Cardiac muscle cell (in vitro differentiated cells and primary cell): ENCODE measurements around the gene IWS1. TPM values are rescaled to one million over a fixed set of nuclear protein-coding genes. Genes with fewer than 3 reads are reported as not detected.
"Not testable (repeated sequence)": the region's sequence is repeated elsewhere in the genome, so short reads cannot be mapped to it uniquely, and the experiment has no call there.

Experiments
- DNase-seq, 2 donors: peaks; one replicate each; pipeline versions ENCODE4 v3.0.0 to v3.0.0-alpha.2; 2010 to 2017; ENCODE audit warnings: low read depth in 1 of 2, low spot score in 1 of 2
- H3K27ac ChIP-seq: fragments of 200-600 bp; sonication (generic); 2 replicates; pipeline ENCODE4 v1.5.1; 2016
- H3K27me3 ChIP-seq: fragments of 200-600 bp; sonication (generic); 2 replicates; pipeline ENCODE4 v1.6.0; 2016; ENCODE audit warnings: control low read depth
- H3K36me3 ChIP-seq: fragments of 200-600 bp; sonication (generic); 2 replicates; pipeline ENCODE4 v1.5.1; 2016; ENCODE audit warnings: control low read depth
- H3K4me1 ChIP-seq: fragments of 200-600 bp; sonication (generic); 2 replicates; pipeline ENCODE4 v1.8.1; 2017; ENCODE audit warnings: low read depth, mild to moderate bottlenecking, mixed run types
- H3K4me3 ChIP-seq: fragments of 200-600 bp; sonication (generic); 2 replicates; pipeline ENCODE4 v1.5.1; 2016; ENCODE audit warnings: mild to moderate bottlenecking
- H3K9me3 ChIP-seq: fragments of 200-600 bp; sonication (generic); 2 replicates; pipeline ENCODE4 v1.5.1; 2017; ENCODE audit warnings: low read depth, mild to moderate bottlenecking, control low read depth
- CTCF ChIP-seq: IDR thresholded peaks from 2 replicates; pipeline ENCODE4 v1.5.1; 2012; ENCODE audit warnings: low read depth, mild to moderate bottlenecking, low read length
- polyA plus RNA-seq: library from polyadenylated mRNA; unstranded; fragments of >200 nt; fragmentation: Nextera tagmentation; extraction: Ambion mirVana; gene quantifications from 2 replicates; pipeline ENCODE4 v1.2.1, GENCODE V29; 2016
- total RNA-seq: library from RNA; depleted of rRNA; stranded (reverse); fragments of >200 nt; gene quantifications from 2 replicates; pipeline ENCODE4 v1.2.3, GENCODE V29; 2016

Gene IWS1
- total and polyA plus RNA-seq, 2 experiments from 2014 or later: 52.4 to 55.6 TPM

- no peak for DNase-seq
- no peak for TF ChIP-seq CTCF
- no peaks in the 10 kb centered on the region for H3K4me1 ChIP-seq
- no peak overlapping the region for H3K4me3 ChIP-seq
- no peaks in the 10 kb centered on the region for H3K27me3 ChIP-seq
- no peaks in the 10 kb centered on the region for H3K9me3 ChIP-seq
- no peak overlapping the region for H3K27ac ChIP-seq
- H3K36me3 ChIP-seq: no peaks in the 10 kb centered on the region
Observed at GRCh38 chr2:127573298-127573697, 47.0 kb upstream of the IWS1 start.

- no peaks in the 10 kb centered on the region for H3K4me1 ChIP-seq
- no peak overlapping the region for H3K4me3 ChIP-seq
- no peaks in the 10 kb centered on the region for H3K27me3 ChIP-seq
- no peaks in the 10 kb centered on the region for H3K9me3 ChIP-seq
- H3K36me3 ChIP-seq: no peaks in the 10 kb centered on the region
- H3K27ac ChIP-seq: no peak overlapping the region
- DNase-seq: no peak
- no peak for TF ChIP-seq CTCF
Observed at GRCh38 chr2:127572841-127573240, 46.6 kb upstream of the IWS1 start.

GRCh38 chr2:127572352-127572751 lies 46.1 kb upstream of the IWS1 start:
- not testable (repeated sequence) for H3K9me3 ChIP-seq, H3K27me3 ChIP-seq, H3K4me1 ChIP-seq, H3K27ac ChIP-seq, H3K36me3 ChIP-seq, DNase-seq, H3K4me3 ChIP-seq

- TF ChIP-seq CTCF: no peak
- no peak for DNase-seq
- H3K4me3 ChIP-seq: no peak overlapping the region
Observed at GRCh38 chr2:127570282-127571250, 44.3 kb upstream of the IWS1 start.

GRCh38 chr2:127569666-127570065 lies 43.4 kb upstream of the IWS1 start:
- Histone ChIP-seq H3K4me1 (no peaks in the 10 kb centered on the region), H3K9me3 (no peaks in the 10 kb centered on the region), H3K4me3 (no peak overlapping the region), H3K27me3 (no peaks in the 10 kb centered on the region), H3K36me3 (no peaks in the 10 kb centered on the region), H3K27ac (no peak overlapping the region)
- TF ChIP-seq CTCF: no peak
- no peak for DNase-seq

More at GRCh38 chr2:127570282-127571250, 44.3 kb upstream of the IWS1 start:
- no peaks in the 10 kb centered on the region for H3K9me3 ChIP-seq
- no peaks in the 10 kb centered on the region for H3K27me3 ChIP-seq
- no peaks in the 10 kb centered on the region for H3K36me3 ChIP-seq
- H3K4me1 ChIP-seq: no peaks in the 10 kb centered on the region
- no peak overlapping the region for H3K27ac ChIP-seq

GRCh38 chr2:127568128-127568527 lies 41.8 kb upstream of the IWS1 start:
- H3K4me3 ChIP-seq: no peak overlapping the region
- H3K27ac ChIP-seq: no peak overlapping the region
- H3K9me3 ChIP-seq: no peaks in the 10 kb centered on the region
- no peak for TF ChIP-seq CTCF
- no peaks in the 10 kb centered on the region for H3K36me3 ChIP-seq
- DNase-seq: no peak
- no peaks in the 10 kb centered on the region for H3K4me1 ChIP-seq
- H3K27me3 ChIP-seq: no peaks in the 10 kb centered on the region
